HG02678 (cell line): ENCODE measurements around the gene GP1BB.

Experiments used
- ATAC-seq: cut with Tn5 transposase; IDR thresholded peaks from one replicate; pipeline ENCODE4 v1.9.1; 2021; ENCODE audit warnings: mild to moderate bottlenecking, moderate library complexity; ENCODE audit not compliant: unreplicated experiment

The GP1BB gene

DNA sequence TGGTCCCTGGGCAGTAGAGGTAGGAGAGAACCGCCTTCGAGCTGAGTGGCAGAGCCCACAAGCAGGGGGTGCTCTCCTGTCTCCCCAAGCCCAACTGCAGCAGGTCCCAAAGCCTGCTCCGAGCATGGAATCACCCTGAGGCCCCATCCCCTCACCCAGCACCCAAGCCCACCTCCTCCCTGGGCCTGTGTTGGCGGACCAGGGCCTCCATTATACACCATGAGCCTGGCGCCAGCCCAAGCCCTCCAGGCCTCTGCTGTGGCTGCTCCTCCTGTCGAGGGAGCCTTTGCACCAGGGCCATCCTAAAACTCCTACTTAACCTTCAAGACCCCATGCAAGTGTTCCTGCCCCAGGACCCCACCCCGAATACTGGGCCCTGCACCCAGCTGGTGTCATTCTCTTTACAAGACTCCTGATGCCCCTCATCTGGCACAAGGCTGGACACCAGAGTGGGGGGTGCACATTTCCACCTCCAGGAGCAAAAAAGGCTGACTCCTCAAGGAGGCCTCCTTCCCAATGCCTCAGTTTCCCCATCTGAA lies 16.6 kb downstream of the GP1BB start:
- ATAC-seq = no peak

DNA sequence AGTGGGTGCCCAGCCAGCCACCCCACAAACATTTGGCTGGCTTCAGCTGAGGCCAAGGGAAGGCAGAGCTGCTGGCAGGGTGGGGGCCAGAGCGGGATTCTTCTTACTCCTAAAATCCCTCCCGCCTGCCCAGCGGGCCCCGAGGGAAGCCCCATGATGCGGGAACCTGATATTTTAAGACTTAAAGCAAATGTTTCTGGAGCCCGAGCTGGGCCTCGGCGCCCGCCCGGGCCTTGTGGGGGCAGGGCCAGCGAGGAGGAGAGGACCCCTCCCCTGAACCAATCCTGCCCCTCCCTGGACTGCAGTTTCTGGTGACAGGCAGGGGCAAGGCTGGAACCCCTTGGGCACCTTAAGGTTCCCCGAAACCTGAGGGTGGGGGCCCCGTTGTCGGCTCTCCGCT lies 17.2 kb downstream of the GP1BB start:
- no peak for ATAC-seq

DNA sequence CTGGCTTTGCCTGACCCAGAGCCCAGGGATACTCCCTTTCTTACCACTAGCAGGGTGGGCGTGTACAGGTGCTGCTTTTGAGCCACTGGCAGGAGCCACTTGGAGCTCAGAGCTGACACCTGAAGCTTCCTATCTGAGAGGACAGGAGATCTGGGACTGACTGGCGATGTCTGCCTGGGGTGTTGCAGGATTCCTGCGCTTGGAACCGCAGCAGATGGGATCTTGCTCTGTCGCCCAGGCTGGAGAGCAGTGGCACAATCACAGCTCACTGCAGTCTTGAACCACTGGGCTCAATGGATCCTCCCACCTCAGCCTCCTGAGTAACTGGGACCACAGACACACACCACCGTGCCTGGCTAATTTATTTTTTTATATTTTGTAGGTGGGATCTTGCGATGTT lies 17.7 kb downstream of the GP1BB start:
- no peak for ATAC-seq

DNA sequence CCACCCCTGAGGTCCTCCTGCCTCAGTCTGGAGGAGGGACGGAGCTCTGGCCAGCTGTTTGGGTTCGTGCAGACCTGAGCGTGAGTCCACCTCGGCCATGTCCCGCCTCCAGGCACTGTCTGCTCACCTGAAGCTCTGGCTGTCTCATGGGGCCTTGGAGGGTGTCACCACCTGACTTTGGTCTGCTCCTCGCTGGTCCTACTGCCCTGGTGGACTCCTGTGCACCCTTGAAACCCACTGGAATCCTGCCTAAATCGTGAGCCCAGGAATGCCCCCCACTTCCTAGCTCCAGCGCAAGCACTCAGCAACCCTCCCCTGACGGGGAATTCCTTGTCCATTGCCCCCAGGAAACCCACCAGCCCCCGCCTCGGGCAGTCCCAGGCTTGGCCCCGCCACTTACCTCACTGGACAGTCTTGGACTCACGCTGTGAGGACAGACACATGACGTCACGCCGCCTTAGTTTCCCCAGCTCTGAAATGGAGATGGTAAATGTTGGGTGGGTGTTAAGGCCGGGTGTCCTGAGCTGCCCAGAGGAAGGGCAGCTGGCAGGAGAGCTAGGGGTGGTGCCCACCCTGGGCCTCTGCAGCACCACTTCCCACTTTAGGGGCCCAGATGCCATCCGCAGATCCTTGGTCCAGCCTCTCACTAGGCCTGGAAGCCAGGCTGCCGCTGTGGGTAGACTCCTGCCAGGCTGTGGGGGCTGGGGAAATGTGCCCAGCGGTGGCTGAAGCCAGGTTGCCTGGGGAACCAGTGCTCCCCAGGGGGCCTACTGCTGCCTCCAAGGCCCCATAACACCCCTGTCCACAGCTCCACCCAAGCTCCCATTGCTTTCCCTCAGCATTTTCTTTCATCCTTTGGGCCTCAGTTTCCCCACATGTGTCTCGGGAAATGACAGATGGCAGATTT lies 19.1 kb downstream of the GP1BB start:
- no peak for ATAC-seq

DNA sequence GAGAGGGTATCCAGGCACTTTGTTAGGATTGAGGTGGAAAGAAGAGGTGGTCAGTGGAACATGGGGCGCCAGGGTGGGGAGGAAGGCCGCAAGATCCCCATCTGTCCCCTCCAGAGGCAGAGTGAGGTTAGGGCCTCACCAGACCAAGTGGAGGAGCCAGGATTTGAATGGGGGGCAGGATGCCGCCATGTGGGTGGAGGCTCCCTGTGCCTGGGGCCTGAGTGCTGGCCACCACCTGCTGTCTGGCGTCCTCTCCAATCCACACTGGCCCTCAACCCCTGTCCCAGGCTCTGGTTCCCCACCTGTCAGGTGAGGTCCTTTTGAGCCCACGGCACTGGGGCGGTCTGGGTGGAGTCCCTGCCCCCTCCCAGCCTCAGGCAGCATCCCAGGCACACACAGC lies 19.7 kb downstream of the GP1BB start:
- no peak for ATAC-seq

DNA sequence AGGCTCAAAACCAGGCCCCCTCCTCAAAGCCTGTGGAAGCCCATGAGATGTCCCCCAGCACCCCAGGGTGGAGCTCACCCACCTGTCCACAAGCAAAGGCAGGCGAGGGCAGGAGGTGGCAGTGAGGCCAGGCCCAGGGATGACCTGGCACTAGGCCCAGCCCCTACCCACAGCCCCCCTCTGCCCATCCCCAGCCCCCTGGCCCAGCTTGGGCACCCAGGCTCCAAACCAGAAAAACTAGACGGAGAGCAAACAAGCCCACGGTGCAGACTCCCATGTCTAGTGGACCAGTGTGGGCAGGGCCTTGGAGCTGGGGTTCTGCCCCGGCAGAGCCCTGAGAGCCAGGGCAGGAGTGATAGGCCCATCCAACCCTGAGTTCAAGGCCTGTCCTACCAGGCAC lies 20.3 kb downstream of the GP1BB start:
- ATAC-seq = no peak

DNA sequence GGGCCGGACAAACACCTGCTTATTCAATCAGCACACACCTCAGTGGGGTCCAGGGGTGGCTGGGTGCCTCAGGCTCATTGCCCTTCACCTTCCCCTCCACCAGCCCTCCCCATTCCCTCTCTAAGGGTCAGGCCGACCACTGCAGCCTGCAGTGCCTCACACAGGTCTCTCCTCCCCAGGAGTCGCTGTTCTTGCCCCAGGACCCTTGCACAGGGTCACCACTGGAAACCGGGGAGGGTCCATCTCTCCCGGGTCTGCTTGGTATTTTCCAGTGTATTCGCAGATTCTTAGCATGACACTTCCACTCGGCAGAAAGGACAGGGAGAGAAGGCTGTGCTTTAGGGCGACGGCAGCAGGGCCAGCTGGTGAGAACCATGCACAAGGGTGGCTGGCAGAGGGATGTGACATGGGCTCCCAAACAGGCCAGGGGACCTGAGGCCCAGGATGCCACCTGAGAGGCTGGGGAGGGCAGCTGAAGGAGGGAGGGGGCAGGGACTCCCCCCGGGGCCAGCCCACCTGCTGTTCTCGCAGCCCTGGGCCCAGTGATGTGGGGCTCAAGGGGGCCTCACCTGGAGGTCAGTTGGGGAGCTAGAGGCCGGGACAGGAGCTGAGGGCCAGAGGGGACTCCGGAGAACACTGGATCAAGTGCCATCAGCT lies 21.1 kb downstream of the GP1BB start:
- no peak for ATAC-seq

DNA sequence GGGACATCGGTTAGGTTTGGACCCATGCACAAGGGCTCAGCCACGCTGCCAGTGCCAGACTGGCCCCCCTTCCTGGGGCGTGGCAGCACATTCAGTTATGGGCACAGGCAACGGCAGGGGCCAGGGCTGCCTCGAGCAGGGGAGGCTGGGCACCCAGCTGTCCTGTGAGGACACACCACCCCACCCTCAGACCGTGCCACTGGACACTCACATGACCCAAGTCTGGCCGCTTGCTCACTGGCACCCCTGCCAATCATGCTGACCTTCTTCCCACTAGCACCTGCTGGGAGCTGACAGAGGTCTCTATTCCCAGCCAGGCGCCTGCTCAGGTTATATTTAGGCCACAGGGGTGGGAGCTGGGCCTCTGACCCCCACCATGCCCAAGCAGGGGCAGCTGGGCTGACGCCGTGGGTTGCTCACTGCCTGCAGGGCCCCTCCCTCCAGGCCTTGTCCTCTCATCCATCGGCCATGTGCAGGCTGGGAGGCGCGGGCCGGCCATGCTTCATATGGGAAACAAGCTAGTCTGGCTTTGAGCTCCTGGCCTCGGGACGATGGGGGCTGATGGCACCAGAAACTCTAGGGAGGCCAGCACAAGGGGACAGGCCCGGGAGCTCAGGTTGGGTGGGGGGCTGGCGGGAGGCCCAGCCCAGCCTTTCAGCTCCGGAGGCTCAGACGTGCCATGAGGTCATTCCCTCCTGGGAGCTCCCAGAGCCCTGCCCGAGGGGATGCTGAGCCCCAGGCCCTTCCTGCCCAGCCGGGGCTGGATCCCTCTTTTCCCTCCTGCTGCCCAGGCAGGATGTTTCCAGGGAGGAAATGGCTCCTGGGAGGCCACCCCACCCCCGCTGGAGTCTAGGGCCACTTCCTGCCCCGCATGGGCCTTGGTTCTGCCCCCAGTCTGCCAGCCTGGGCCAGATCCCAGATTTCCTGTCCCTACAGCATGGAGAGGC lies 22.1 kb downstream of the GP1BB start:
- ATAC-seq = no peak

DNA sequence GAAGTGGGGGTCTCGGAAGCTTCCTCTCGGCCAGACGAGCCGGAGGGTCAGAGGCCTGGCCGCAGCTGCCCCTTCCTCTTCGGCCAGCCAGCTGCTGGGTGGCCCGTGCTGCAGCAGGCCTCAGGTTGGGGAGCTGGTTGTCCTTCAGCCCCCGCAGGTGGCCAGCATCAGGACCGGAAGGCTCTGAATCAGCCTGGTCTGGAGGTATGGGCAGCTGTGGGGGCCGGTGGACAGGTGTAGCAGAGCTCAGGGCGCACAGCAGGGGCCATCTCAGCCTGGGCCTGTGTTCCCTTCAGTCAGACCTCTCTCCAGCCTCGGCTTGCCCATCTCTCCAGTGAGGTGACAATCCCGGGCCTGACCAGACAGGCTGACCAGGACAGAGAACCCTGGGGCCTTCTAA lies 23.4 kb downstream of the GP1BB start:
- ATAC-seq = no peak

DNA sequence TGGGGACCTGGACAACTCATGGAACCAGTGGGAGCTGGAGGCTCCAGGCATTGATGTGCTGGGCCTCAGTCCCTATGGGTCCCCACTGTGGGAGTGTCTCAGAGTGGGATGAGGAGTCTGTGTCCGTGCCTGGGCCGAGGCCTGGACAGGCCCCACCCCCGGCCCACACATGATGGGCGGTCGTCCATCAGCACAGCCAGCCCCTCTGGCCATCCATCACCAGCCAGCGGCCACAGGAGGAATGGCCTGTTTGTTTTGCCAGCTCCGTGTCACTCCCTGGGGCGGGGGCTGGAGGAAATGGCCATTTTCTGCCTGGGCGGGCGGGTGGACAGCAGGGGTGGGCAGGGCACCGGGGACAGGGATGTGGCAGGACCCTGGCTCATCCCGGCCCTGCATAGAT lies 24.2 kb downstream of the GP1BB start:
- ATAC-seq = no peak

DNA sequence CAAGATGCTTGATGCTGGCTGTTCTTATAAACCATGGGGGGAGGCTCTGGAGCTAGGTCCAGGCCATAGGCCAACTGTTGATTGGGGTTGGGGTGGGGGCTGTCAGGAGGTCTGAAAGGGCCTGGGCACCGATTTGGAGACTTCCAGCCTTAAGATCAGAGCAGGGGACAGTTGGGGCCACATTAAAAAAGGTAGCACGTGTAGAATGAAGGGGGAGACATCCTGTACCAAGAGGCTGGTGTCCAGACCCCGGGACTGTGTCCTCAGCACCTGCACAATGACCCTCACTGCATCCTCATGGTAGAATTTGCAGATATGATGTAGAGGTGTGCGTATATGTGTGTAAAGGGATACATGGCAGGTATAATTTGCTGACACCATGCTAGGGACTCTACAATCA lies 24.8 kb downstream of the GP1BB start:
- ATAC-seq = no peak

DNA sequence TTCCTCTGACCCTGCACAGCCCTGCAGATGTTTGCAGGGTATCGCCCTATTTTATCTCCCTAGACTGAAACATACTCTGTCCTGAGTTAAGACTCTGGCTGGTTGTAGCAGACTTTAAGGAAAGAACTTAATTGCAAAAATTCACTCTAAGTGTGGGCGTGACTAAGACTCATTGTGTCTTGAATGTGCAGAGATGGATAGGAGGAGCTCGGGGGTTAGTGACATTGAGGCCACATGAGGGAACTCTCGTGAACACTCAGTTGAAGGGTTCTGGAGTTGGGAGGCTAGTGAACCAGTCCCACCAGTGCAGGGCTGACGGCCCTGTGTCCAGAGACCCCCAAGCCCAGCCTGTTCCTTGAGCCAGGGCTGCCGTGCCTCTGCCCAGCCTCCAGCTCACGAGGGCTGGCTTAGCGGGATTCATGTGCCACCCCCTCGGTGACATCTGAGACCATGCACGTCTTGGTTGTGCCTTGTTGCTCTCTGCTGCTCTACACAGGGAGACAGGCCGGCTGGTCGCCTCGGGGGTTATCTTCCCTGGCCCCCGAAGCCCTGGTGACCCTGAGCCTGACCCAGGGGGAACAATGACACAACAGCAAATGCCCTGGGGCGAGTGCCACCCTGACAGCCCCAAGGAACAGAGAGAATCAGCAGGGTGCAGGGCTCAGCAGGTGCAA lies 25.8 kb downstream of the GP1BB start:
- ATAC-seq = no peak

DNA sequence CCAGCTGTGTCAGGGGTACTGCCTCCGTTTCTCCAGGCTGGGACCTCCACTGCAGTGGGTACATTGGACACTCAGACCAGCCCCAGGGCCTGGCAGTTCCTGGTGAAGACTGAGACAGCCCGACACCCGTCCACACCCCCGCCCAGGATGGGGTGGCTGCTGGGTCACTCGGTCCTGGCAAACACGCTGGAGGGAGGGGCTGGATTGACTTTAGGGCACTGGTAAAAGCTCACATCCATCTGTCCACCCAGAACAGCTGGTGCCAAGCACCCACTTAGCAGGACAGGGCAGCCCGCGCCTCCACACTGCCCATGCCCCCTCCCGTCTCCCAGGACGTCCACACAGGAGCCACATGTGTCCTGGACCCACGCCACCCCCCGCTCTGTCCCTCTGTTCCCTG lies 26.5 kb downstream of the GP1BB start:
- ATAC-seq = no peak

DNA sequence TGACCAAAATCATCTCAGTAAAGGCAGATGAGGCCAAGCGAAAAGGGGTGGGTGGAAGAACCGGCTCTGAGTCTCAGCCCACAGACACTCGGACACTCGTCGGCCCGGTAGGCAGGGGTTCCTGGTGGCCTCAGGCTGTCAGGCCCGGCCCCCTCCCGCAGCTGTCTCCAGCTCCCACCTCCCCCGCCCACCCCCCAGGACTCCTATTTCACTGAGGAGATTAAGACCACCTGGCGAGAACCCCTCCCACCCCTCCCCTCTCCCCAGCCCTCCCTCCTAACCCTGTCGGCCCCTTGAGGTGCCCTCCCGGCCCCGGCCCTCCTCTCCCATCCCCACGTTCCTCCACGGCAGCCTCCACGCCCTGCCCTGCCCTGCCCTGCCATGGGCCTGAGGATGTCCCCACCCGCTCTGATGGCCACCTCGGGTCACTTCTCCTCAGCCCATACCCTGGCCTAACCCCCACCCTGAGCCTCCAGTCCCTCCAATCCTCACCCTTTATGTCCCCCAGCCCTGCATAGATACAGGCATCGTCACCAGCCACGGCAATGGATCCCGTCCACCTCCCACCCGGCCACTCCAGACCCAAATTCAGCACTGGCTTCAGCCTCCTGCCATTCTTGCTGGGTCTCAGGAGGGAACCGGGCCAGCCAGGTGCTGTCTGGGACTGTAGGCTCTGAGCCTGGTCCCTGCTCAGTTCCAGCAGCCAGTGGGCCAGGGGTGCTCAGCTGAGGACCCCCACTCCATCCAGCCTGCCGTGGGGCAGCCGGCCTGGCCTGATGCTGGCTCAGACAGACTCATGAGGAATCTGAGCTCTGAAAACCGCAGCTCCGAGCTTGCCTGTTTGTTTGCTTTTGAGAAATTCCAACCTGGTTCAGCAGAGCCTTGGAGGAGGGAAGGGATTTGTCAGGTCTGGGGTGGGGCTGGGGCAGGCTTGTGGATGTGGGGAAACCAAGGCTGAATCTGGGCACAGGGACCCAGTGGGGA lies 27.5 kb downstream of the GP1BB start:
- no peak for ATAC-seq

DNA sequence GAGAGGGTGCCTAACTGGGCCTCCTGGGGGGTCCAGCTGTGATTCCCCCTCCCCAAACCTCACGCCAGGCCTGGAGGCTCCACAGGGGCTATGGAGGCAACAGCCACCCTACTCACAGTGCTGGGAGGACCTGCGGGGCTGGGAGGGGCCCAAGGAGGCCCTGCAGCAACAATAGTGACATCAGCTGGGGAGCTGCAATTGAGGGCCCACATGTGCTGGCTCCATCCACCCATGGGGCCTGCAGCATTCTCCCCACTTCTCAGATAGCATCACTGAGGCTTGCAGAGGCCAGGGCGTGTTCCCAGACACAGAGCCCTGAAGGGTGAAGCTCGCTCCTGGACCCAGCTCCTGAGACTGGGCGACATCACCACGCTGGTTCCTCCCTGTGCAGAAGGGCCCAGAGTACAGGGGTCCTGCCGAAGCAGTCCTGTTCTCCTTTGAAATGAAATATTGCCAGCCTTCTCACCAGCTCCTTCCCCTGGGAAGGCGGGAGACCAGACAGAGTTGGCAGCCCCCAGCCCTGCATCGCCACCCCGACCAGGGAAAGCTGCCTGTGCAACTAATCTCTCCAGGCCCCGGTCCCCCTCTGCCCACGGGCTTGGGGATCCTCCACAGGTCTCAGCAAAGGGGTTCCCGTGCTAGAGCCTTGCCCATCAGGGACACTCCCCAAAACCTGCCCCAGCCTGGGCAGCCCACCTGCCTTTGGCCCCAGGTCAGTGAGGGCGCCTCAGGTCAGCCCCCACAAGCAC lies 28.3 kb downstream of the GP1BB start:
- ATAC-seq = no peak

DNA sequence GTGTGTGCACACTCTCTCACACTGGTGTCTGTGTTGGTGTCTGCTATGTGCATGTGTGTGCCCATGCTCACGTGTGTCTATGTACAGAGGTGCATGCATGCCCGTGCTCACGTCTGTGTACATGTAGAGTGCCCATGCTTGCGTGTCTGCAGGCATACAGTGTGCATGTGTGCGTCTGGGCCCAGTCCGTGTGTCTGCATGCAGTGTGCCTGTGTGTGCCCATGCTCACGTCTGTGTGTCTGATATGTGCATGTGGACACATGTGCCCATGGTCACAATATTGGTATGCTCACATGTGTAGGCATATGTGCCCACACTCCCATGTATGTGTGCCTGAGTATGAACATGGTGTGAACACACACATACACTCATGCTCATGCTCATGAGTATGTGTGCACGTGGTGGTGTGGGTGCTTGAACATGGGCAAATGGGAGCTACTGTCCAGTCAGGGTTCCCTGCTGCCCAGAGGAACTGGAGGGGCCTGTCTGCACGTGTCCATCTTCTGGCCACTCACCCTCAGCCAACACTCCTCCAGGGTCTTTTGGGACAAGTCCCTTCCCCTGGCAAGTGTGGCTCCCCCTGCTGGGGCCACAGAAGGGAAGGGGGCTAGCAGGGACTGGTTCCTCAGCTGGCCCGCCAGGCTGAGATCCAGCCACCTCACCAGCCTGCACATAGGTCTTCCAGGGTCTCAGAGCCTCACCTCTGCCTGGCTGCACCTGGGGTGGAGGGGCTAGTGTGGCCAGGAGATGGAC lies 29.9 kb downstream of the GP1BB start:
- no peak for ATAC-seq

DNA sequence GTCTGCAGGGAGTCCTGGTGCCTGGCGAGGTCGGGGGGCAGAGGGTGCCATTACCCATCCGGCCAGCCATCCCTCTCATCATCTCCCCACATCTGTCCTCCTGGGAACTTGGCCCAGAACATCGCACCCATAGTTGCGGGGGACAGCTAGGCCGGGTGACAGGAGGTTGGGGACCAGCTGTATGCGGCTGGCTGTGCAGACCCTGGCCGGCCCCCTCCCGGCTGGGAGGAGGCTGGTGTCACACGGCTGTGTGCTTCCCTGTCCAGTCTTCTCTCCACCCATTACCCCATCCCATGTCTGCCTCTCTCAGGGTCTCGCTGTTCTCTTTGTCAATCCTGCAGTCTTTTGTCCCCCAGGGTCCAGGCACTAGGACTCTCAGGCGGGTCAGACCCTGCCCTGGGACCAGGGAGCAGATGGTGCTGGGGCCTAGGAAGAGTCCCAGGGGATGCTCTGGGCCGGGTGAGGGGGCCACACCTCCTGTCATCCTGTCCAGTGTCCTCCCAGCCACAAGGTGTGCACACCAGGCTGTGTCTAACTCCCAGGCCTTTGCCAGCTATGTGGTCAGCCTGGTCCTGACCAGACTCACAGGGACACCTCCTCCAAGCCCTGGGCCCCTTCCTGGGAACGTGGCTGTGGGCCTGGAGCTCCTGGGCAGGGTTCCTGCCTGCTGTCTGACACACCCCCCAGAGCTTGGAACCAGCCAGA lies 30.8 kb downstream of the GP1BB start:
- no peak for ATAC-seq
